ENCODE data around the gene SLC22A23.

DNA sequence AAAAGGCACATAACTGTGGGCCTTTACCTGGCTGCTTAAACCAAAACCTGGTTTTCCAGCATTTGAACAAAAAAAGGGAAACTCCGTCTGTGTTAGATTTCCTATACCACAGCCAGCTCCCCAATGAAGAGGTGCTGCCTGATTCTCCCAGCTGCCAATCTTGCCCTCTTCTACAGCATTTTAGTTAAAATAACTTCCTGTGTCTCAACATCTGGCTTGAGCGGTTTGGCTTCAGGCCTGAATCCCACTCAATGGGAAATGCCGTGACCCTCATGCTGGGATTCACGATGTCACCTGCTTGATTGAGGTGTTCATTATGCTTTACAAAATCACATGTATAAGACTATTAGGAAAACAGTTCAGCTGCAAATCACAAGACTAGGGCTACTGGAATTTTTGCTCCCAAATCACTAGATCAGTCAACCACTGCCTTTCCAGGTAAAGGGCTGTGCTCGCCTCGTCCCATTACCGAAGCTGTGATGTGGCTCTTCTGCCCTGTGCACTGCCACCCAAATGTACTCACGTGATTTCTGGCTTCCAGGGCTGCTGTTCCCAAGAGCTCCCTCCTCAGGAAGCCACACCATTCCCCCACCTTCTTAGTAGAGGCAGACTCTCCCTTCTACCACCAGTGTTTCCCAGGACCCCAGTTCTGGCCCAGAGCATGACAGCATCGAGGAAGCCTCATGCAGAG is 103.5 kb downstream of the SLC22A23 start:
- TF ChIP-seq, protein P1, sequence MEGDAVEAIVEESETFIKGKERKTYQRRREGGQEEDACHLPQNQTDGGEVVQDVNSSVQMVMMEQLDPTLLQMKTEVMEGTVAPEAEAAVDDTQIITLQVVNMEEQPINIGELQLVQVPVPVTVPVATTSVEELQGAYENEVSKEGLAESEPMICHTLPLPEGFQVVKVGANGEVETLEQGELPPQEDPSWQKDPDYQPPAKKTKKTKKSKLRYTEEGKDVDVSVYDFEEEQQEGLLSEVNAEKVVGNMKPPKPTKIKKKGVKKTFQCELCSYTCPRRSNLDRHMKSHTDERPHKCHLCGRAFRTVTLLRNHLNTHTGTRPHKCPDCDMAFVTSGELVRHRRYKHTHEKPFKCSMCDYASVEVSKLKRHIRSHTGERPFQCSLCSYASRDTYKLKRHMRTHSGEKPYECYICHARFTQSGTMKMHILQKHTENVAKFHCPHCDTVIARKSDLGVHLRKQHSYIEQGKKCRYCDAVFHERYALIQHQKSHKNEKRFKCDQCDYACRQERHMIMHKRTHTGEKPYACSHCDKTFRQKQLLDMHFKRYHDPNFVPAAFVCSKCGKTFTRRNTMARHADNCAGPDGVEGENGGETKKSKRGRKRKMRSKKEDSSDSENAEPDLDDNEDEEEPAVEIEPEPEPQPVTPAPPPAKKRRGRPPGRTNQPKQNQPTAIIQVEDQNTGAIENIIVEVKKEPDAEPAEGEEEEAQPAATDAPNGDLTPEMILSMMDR (IDR thresholded peaks at IDR 0.05), result no peak
- no peak for TF ChIP-seq POLR2A (IDR thresholded peaks at IDR 0.05)
